HK-2 (cell line): ENCODE measurements around the gene FOXC1.

ENCODE experiments used
- DNase-seq: peaks from one replicate; pipeline ENCODE4 v3.0.0-alpha.2; 2018; ENCODE audit not compliant: unreplicated experiment

The FOXC1 gene

DNA sequence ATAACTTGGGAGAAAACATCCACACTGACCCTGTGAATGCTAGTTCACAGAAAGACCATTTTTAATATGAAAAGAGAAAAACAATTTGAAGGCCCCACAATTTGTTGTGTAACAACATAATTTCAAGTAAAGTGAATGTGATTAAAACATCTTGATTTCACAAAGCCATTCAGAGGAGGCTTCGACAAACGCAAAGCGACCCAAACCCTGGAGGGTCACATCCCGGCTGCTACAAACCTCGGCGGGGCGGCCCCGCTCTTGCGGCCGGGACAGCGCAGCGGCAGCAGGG lies 14.0 kb downstream of the FOXC1 start:
- DNase-seq, result no peak

GRCh38 chr6:1624058-1624850 lies 14.5 kb downstream of the FOXC1 start:
- DNase-seq, result no peak

DNA sequence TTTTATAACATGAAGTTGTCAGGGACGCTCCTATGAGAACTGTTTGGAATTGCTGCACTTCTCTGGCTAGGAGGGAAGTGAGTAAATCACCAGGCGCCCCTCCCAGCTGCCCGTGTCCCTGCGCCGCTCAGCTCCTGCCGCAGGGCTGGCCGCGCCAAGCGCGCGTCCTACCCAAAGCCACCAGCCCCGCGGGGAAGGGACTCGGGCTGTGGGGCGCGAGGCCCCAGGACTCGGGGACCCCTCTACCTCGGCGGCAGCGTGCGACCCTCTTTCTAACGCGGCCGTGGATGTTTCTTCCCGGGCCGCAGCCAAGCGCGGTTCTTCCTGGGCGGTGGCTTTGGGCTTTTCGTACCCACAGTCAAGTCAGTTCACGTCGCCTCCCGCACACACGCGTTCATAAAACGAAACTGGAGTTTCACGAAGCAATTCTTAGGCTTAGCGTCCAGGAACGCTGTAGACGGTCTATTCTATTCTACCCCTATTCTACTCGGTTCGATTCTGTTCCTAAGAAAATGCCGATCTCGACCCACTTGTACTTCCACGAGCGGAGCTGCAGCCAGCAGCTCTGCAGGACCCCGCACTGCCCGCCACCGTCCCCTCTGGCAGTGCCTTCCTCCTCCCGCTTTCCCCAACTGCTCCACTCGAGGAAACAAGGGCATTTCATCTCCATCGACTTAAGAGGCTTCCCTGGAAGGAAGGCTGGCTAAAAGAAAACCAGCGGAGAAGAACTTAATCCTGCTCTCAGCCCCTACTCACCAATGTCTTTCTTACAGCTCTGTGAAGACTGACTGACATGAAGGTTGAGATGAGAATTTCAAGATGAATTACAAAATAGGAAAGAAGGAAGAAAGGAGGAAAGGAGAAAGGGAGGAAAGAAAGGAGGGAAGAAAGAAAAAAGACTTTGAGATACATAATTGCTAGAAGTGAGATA lies 15.4 kb downstream of the FOXC1 start:
- DNase-seq, result no peak

- DNase-seq, result no peak
These were observed 16.2 kb downstream of the FOXC1 start for GRCh38 chr6:1625794-1626435.

GRCh38 chr6:1626481-1626880 lies 16.8 kb downstream of the FOXC1 start:
- no peak for DNase-seq

GRCh38 chr6:1627827-1628560 lies 18.3 kb downstream of the FOXC1 start:
- DNase-seq, result no peak

DNA sequence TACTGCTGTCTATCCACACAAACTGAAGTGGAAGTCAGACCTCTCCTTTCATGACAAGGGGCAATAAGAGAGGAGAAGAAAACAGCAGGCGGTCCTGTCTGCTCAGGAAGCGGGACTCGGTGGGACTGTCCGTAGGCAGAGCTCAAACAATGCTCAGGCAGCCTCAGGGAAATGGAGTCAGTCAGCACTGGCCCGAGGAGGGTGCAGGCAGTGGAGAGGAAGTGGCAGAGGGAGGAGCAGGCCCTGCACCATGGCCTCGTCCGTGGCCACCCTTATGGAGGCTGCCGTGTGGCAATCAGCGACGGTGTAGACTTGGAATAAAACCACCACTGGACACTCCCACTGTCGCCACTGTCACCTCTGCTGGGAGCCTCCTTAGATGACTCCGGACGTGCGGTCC lies 19.6 kb downstream of the FOXC1 start:
- DNase-seq, result no peak

DNA sequence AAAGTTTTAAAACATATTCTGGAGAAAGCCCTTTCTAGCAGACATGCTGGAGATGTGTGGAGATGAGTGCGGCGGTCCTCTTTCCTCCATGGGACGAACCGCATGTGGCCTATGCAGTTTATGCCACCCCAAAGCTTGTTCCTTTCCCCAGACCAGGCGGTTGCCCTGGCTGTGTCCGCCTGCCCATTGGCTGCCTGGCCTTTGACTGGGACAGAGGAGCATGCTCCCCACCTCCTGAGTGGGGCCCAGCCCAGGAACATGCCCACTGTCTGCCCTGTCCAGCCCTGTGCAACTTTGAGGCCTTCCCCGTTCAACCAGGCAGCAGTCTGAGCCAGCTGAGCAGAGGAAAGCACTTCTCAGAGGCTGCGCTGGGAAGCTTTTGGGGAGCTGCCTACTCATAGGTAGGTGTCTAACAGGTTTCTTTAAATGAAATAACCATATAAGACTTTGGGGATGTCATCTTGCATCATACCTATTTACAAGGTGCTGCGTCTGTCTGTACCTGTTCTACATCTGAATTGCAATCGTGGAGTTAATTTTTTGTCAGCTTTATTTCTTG lies 20.6 kb downstream of the FOXC1 start:
- no peak for DNase-seq

DNA sequence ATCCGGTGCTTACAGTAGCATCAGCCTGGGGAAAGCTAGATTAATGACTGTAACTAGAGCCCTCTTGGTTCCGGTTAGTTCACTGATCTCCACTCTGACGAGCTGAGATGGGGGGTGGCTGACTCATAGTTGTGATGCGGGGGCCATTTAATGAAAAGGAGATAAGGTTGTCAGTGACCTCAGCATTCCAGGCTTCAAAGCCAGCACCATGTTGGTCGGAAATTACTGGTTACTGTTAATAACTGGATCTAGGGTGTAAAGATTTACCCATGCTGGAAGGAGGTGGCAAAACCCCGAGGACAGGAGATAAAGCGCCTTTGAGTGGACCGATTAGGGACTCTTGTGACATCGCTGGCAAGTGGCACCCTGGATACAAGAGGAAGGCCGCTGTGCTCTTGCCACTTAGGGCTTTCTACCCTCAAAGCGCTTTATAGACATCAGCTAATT lies 21.1 kb downstream of the FOXC1 start:
- peak; percentile 57 for DNase-seq

GRCh38 chr6:1631251-1631650 lies 21.5 kb downstream of the FOXC1 start:
- DNase-seq, result no peak

DNA sequence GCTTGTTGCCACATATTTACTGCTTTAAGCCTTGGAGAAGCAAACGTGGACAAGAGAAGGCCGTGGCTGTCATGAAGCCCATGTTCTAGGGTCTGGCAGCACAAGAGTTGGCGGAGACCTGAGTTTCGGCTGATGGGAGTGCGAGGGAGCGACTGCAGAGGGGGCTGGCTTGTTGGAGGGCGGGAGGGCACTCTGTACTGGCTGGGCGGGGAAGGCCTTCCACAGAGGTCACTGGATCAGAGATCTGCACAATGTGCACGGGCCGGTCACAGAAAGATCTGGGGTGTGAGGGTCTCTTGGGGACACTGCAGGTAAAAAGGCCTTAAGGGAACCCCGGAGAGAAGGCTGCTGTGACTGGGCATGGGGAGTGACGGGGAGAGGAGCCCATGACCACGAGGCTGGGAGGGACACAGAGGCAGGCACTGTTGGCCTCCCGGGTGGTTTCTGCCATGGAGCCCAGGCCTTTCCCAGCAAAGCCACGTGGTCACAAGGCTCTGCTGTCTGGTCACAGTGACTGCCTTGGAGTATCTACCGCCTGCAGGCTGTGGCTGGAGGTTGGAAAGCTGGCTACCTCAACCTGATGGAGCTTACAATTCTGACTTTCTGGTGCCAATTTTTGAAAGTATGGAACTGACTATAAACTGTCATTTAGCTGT lies 23.8 kb downstream of the FOXC1 start:
- no peak for DNase-seq

DNA sequence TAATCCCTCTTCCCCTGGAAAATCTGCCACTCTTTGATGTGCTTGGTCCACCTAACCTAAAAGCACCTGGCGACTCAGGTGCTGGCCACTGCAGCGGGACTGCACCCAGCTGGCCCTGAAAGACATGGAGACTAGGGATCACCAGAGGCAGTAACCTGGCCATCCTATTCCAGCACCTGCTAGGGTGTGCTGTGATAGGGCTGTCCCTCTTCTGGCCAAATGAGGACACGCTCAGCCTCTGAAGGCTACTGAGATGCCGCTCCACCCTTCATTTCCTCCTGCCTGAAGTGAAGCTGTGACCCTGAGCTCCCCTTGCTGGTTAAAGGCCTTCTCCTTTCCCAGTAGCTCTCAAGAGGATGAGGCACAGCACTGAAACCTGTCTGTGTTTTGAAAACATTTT lies 24.4 kb downstream of the FOXC1 start:
- no peak for DNase-seq

- DNase-seq, result no peak
These were observed 25.7 kb downstream of the FOXC1 start for GRCh38 chr6:1635305-1636010.

DNA sequence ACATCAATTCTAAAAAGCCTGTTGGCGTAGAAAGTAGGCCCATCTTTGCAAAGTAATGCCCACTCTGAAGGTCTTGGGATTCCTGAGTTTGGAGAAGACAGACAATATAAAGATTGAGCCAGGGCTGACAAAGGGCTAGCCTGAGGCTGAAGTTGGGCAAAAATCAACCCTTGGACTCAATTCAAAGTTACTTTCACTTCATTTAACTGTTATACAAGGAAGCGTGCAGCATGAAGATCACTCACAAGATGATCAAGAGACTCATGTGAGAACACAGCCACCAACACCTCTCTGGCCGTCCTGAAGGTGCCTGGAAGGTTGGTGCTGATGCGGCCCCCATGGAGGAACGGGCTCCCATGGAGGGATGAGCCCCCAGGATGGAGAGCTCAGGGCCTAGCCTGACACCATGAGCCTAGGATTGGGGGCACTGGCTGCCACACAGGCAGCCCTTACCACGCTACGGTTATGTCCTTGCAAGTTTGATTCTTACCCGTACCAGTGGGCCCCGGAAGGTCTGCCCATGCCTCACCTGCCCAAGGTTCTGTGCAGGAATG lies 26.6 kb downstream of the FOXC1 start:
- DNase-seq, result no peak

DNA sequence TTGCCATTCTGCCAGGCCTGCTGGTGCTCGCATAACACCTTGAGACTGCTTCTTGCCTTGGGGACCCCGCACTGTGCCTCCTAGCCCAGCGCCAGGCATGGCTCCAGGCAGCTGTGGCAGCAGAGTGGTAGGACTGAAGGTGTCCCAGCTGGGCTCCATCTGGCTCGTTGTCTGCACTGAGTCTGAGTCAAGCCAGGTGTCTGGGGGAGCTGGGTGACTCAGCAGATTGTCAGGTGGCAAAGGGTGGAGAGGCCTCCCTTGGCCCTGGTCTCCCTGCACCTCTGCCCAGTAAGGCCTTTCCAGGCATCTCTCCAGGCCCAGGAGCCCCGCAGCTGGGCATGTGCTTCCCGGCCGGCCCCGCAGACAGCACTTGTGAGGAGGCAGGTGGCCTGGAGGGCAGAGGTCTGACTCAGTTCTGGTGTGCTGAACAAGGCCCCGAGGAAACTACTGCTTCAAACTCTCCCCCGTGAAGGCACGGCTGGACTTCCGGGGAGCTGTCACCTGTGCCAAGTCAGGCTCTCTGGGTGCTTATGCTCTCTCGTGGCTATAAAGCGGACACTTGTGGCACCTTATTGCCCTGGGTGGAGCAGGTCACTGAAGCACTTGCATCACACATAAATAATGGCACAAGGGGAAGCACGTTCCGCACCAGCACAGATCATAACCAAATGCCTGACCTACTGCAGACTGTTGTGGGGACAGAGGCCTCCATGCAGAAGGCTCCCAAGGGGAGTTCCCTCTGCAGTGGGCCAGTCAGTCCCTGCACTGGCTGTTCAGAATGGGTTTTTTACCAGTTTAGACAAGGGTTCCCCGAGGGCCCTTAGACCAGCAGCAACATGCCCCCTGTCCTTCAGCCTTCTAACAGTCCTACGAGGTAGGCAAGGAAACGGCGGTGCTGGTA lies 27.5 kb downstream of the FOXC1 start:
- DNase-seq, result peak; percentile 49

GRCh38 chr6:1639430-1639829 lies 29.7 kb downstream of the FOXC1 start:
- DNase-seq, result no peak

DNA sequence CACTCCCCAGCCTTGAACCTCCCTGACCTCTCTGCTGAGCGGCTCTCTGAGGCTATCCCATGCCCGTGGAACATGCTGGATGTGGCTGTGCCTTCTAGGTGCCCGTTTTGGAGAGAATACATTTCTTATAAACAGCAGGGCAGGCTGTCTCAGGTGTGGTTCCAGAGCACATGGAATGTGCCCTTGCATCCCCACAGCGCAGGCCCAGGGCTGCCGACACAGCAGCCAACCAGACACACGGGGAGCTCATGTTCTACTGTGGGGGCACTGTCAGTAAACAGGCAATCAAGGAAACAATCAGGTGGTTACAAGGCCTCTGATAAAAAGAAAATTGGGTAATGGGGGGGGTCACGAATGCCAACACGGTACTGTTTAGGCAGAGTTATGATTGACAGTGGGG lies 30.8 kb downstream of the FOXC1 start:
- no peak for DNase-seq

GRCh38 chr6:1641343-1641885 lies 31.7 kb downstream of the FOXC1 start:
- no peak for DNase-seq

GRCh38 chr6:1643111-1643510 lies 33.4 kb downstream of the FOXC1 start:
- no peak for DNase-seq
